ENCODE results near the gene TCHH.

GRCh38 chr1:152086760-152087159 lies 28.5 kb downstream of the TCHH start:
- TF ChIP-seq CTCF (IDR thresholded peaks at IDR 0.05): no peak
- no peak for TF ChIP-seq POLR2A (IDR thresholded peaks at IDR 0.05)
- TF ChIP-seq POLR2AphosphoS5 (IDR thresholded peaks at IDR 0.05): no peak

Measured in breast epithelium (tissue), 3 donors.